IPS-18c (cell line): ENCODE measurements around the gene PLA2G12B.
"Not testable (repeated sequence)": the region's sequence is repeated elsewhere in the genome, so short reads cannot be mapped to it uniquely, and the experiment has no call there.

Experiments used
- H3K4me3 ChIP-seq: 2 replicates; pipeline ENCODE4 v1.7.0; 2013; ENCODE audit warnings: low read depth, mild to moderate bottlenecking, low read length, moderate library complexity; ENCODE audit not compliant: insufficient read depth
- H3K9me3 ChIP-seq: one replicate; pipeline ENCODE4 v1.6.1; 2013; ENCODE audit warnings: mild to moderate bottlenecking, low read length, moderate library complexity; ENCODE audit not compliant: control insufficient read depth, insufficient read depth

The PLA2G12B gene, protein sequence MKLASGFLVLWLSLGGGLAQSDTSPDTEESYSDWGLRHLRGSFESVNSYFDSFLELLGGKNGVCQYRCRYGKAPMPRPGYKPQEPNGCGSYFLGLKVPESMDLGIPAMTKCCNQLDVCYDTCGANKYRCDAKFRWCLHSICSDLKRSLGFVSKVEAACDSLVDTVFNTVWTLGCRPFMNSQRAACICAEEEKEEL

GRCh38 chr10:72954596-72955554, at the start of gene PLA2G12B:
Gene PLA2G12B, minus strand, starts transcription at chr10:72954806. Its CDS starts 121 bp downstream, at chr10:72954685.
- Histone ChIP-seq H3K4me3 (no peak within 1 kb of the TSS), H3K9me3 (no peaks in the 10 kb centered on the region)

GRCh38 chr10:73003822-73004221, 49.2 kb upstream of the PLA2G12B start:
- no peak overlapping the region for H3K4me3 ChIP-seq
- no peaks in the 10 kb centered on the region for H3K9me3 ChIP-seq

DNA sequence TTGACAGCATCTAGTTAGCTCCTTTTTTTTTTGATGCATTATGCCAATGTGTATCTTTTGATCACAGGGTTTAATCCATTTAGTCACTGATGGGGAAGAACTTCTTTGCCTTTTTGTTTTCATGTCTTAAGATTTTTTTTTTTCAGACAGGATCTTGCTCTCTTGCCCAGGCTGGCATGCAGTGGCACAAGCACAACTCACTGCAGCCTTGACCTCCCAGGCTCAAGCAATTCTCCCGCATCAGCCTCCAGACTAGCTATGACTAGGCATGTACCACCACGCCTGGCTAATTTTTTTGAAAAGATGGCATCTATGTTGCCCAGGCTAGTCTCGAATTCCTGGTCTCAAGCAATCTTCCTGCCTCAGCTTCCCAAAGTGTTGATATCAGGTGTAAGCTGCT, 46.4 kb upstream of the PLA2G12B start:
- no peak overlapping the region for H3K4me3 ChIP-seq

DNA sequence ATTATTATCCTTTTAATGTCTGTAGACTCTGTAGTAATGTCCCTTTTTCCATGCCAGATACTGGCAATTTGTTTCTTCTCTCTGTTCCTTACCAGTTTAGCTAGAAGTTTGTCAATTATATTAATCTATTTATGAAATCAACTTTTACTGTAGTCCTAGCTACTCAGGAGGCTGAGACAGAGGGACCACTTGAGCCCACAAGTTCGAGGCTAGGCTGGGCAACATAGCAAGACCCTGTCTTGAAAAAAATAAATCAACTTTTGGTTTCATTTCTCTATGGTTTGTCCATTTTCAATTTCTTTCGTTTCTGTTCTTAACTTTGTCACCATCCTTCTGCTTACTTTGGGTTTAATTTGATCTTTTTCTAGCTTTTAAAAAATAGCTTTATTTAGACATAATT, 42.5 kb upstream of the PLA2G12B start:
- Histone ChIP-seq H3K4me3 (no peak overlapping the region), H3K9me3 (no peaks in the 10 kb centered on the region)

More for the DNA sequence above, 46.4 kb upstream of the PLA2G12B start:
- no peaks in the 10 kb centered on the region for H3K9me3 ChIP-seq

GRCh38 chr10:72995459-72995858, 40.9 kb upstream of the PLA2G12B start:
- H3K9me3 ChIP-seq, H3K4me3 ChIP-seq: not testable (repeated sequence)

GRCh38 chr10:72989771-72990170, 35.2 kb upstream of the PLA2G12B start:
- not testable (repeated sequence) for H3K9me3 ChIP-seq, H3K4me3 ChIP-seq

- not testable (repeated sequence) for H3K9me3 ChIP-seq
Observed at GRCh38 chr10:72984618-72985017, 30.0 kb upstream of the PLA2G12B start.

GRCh38 chr10:72981882-72982529, 27.4 kb upstream of the PLA2G12B start:
- Histone ChIP-seq H3K9me3 (no peaks in the 10 kb centered on the region), H3K4me3 (no peak overlapping the region)

More at GRCh38 chr10:72984618-72985017, 30.0 kb upstream of the PLA2G12B start:
- H3K4me3 ChIP-seq: not testable (repeated sequence)

DNA sequence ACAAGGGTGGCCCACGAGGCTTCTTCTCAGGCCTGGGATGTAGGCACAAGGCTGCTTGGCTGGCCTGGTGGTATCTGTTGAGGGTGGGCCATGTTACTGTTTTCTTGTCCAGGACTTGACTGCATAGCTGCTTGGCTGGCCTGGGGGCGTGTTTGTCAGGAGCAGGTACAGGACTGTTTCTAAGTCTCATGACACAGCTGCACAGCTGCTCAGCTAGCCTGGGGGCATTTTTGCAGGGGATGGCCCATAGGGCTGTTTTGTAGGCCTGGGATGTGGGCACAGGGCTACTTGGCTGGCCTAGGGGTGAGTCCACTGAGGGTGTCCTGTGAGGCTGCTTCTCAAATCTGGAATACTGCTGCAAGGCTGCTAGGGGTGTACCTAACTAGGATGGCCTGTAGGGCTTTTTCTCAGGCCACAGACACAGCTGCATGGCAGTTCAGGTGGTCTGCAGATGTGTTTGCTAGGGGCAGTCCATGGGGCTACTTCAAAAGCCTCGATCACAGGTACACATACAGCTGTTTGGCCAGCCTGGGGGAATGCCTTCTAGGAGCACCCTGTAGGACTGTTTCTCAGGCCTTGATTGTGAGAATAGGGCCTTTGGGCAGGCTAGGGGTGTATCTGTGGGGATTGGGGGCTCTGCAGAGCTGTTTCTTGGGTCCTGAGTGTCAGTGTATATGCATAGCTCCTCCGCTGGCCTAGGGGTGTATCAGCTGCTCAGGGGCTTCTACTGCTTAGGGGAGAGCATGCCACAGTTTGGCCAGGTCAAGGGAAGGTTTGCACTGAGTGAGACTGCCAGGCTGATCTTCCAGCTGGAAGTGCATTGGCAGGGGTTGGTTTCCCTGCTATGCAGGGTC, 26.6 kb upstream of the PLA2G12B start:
- H3K9me3 ChIP-seq: peaks cover 3% of the 10 kb centered on the region
- H3K4me3 ChIP-seq: no peak overlapping the region

- Histone ChIP-seq H3K4me3 (no peak overlapping the region), H3K9me3 (peaks cover 3% of the 10 kb centered on the region)
Observed at GRCh38 chr10:72980348-72980747, 25.7 kb upstream of the PLA2G12B start.

- Histone ChIP-seq H3K9me3 (peaks cover 3% of the 10 kb centered on the region), H3K4me3 (no peak overlapping the region)
Observed at GRCh38 chr10:72979709-72980108, 25.1 kb upstream of the PLA2G12B start.

- Histone ChIP-seq H3K4me3 (no peak overlapping the region), H3K9me3 (peaks cover 3% of the 10 kb centered on the region)
Observed at GRCh38 chr10:72976886-72977285, 22.3 kb upstream of the PLA2G12B start.

GRCh38 chr10:72956001-72956400, 1.4 kb upstream of the PLA2G12B start:
- Histone ChIP-seq H3K9me3 (no peaks in the 10 kb centered on the region), H3K4me3 (no peak overlapping the region)

- H3K4me3 ChIP-seq: no peak overlapping the region
- H3K9me3 ChIP-seq: no peaks in the 10 kb centered on the region
Observed at GRCh38 chr10:72954230-72954595, 393 bp downstream of the PLA2G12B start.

DNA sequence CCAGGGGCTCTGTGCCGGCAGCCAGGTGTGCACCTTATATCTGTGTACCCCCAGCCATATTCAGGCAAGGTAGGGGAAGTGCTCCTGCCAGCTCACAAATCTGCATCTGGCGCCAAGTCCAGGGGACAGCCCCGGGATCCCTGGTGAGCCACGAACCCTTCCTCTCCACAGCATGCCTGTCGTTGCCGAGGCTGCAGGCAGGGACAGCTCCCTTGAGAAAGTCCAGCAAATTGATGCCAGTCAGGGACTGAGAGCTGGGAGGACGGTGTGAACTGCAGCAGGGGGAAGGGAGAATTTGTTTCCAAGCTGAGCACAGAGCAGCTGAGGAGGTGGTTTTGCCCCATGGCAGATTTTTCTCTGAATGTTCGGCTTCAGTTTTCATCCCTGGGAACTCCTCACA, 919 bp downstream of the PLA2G12B start:
- Histone ChIP-seq H3K9me3 (no peaks in the 10 kb centered on the region), H3K4me3 (no peak overlapping the region)

DNA sequence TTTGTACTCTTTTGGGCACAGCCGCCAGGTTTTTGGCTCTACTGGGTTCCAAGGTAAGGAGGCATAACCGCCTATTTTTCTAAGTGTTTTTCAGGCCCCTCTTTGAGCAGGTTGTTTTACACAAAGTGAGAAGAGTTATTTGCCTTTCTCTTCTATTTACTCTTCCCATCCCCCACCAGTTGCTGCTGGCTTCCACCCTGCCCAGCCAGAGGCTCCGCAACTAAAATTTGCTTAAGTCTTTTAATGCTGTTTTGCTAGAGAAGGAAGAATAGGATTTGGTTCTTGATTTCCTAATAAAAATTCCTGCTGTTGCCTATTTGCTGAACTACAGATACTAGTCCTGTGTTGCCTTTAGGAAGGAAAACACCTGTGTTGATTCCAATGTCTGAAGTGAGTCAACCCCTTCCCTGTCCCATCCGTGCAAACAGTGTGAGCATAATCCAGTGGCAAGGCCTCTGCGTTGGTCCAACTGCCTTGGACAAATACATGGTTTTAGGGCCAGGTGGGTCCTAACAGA, 1.9 kb downstream of the PLA2G12B start:
- H3K9me3 ChIP-seq: no peaks in the 10 kb centered on the region
- no peak overlapping the region for H3K4me3 ChIP-seq

GRCh38 chr10:72952189-72952588, 2.4 kb downstream of the PLA2G12B start:
- Histone ChIP-seq H3K9me3 (no peaks in the 10 kb centered on the region), H3K4me3 (no peak overlapping the region)
